ENCODE results near the gene UNKL.

- TF ChIP-seq CTCF (IDR thresholded peaks at IDR 0.05) = no peak
- no peak for TF ChIP-seq POLR2A (IDR thresholded peaks at IDR 0.05)
Measured at GRCh38 chr16:1403733-1404132, 10.8 kb downstream of the UNKL start.
